ENCODE results near the gene SPDYE9.
"Not testable (repeated sequence)": the region's sequence is repeated elsewhere in the genome, so short reads cannot be mapped to it uniquely, and the experiment has no call there.

The SPDYE9 gene, protein sequence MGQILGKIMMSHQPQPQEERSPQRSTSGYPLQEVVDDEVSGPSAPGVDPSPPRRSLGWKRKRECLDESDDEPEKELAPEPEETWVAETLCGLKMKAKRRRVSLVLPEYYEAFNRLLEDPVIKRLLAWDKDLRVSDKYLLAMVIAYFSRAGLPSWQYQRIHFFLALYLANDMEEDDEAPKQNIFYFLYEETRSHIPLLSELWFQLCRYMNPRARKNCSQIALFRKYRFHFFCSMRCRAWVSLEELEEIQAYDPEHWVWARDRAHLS

GRCh38 chr7:73085938-73086337 lies at the start of gene SPDYE9:
SPDYE9 (minus strand) TSS chr7:73086038; CDS start chr7:73084238, 1,800 bp downstream.
- DNase-seq: not testable (repeated sequence)

GRCh38 chr7:73134866-73135265 lies 49.0 kb upstream of the SPDYE9 start:
- not testable (repeated sequence) for DNase-seq

DNA sequence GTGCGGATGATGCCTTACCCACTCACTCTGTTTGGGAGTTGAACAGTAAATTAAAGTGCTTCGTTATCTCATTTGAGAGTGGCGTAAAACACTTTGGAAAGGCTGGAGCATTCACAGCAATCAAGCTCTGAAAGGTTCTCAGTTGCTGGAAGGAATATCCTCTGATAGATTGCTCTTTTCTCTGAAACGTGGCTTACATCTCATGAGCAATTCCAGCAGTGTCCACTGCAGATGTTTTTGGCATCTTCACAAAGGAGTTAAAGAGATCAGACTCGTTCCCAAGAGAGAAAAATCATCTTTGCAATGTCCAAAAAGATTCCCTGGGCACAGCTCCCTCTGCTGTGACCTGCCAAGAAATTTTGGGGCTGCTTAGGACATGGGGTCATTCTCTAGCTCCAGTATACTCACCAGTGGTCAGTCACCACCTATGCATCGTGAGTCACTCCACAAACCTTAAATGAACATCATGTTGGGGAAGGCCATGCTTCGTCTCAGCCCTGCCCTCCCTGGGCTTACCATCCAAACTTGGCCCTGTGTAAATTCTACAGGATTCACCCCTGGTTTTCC lies 46.9 kb upstream of the SPDYE9 start:
- DNase-seq: not testable (repeated sequence)

- not testable (repeated sequence) for DNase-seq
Measured at GRCh38 chr7:73130612-73131011, 44.8 kb upstream of the SPDYE9 start.

GRCh38 chr7:73124126-73124525 lies 38.3 kb upstream of the SPDYE9 start:
- DNase-seq: not testable (repeated sequence)

DNA sequence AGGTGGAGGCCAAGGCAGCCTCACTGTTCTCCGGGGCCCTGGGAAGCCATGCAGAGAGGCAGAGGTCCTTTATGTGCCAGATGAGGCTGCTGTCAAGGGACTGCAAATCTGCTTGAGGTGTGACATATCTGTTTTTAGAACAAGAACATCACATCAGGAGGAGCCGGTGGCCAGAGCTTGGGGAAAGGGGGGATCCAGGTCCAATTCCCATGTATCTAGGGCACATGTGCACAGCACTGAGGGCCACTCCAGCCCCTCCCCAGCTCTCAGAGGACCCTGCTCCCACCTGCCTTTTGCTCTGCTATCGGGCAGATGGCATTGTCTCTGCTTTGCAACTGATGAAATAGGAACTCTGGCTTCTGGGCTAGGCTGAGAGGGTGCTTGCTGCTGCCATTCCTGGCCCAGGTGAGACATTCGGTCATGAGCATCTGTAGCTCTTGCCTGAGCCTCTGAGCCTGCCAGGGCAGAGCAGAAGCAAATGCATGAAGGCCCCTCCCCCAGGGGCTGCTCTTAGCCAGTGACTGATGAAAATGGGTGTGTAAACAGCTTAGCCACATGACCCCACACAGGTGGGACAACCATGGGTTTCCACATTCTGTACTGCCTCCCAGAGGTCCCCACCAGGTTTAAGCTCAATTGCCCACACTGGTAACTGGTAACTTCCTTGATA lies 37.1 kb upstream of the SPDYE9 start:
- not testable (repeated sequence) for DNase-seq

- DNase-seq: not testable (repeated sequence)
Measured at GRCh38 chr7:73118155-73118554, 32.3 kb upstream of the SPDYE9 start.

- DNase-seq: not testable (repeated sequence)
Measured at GRCh38 chr7:73057811-73058210, 28.0 kb downstream of the SPDYE9 start, which contains the start of gene SPDYE11. SPDYE11 (minus strand) TSS chr7:73057911; CDS start chr7:73056111, 1,800 bp downstream.

DNA sequence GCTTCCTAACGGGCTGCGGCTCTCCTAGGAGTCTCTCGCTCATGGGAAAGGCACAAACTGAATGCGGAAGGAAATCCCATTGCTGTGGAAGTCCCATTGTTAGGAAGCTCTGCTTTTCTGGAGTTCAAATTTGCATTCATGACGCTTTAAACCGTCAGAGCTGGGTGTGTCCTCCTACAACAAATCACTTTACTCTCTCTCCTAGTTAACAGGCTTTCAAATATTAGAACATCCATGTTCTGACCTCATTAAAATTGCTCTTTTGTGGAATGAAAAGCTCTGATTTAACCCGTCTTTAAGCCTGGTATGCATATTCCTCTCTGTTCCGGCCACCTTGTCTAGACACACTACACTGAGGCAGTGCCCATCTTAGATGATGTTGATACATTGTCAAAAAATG lies 56.2 kb downstream of the SPDYE9 start, which contains the start of gene SPDYE8:
SPDYE8 (minus strand) TSS at position 101 of the 400 bp plus-strand sequence. CDS start 1,800 bp downstream, outside the sequence.
- not testable (repeated sequence) for DNase-seq
